RCC 7860 (cell line): ENCODE measurements around the gene LDLRAD4.
"Not testable (repeated sequence)": the region's sequence is repeated elsewhere in the genome, so short reads cannot be mapped to it uniquely, and the experiment has no call there.

Source experiments
- DNase-seq: peaks from one replicate; pipeline ENCODE4 v3.0.0-alpha.2; 2015; ENCODE audit warnings: low spot score
- FAIRE-seq: peaks from 2 replicates; lab custom pipeline; 2012; peaks lifted over from hg19 to GRCh38; lab: Jason Lieb, UNC

The LDLRAD4 gene

DNA sequence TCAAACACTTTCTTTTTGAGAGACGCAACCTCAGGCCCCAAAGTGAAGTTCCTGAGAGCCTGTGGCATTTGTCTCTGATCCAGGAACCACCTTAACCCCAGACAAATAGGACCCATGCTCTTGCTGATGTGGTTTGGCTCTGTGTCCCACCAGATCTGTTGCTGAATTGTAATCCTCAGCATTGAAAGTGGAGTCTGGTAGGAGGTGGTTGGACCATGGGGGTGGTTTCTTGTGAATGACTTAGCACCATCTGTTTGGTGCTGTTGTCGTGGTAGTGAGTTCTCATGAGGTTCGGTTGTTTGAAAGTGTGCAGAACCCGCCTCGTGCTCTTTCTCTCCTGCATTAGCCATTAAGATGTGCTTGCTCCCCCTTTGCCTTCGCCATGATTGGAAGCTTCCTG lies 255.2 kb downstream of the LDLRAD4 start:
- FAIRE-seq: no peak
- DNase-seq: no peak

DNA sequence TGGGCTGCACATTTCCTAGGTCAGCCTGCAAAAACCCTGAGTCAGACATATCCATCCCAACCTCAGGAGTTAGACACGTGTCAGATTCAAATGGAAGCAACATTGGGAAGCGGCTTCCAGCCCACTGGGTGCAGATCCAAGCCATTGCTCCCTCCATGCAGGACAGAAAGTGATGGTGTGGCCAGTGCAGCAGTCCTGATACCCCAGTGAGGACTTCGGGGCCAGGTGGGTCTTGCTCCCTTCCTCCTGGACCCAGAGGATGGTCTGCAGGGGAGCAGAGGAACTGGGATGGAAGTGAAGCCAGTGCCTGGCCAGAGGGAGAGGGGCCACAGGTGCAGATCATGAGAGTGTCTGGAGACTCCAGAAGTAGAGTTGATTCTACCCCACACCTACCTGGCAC lies 255.8 kb downstream of the LDLRAD4 start:
- DNase-seq (no peak), FAIRE-seq (no peak)

- DNase-seq (no peak), FAIRE-seq (no peak)
Observed at GRCh38 chr18:13474907-13475545, 256.5 kb downstream of the LDLRAD4 start.

- not testable (repeated sequence) for FAIRE-seq, DNase-seq
Observed at GRCh38 chr18:13476312-13476711, 257.8 kb downstream of the LDLRAD4 start.

DNA sequence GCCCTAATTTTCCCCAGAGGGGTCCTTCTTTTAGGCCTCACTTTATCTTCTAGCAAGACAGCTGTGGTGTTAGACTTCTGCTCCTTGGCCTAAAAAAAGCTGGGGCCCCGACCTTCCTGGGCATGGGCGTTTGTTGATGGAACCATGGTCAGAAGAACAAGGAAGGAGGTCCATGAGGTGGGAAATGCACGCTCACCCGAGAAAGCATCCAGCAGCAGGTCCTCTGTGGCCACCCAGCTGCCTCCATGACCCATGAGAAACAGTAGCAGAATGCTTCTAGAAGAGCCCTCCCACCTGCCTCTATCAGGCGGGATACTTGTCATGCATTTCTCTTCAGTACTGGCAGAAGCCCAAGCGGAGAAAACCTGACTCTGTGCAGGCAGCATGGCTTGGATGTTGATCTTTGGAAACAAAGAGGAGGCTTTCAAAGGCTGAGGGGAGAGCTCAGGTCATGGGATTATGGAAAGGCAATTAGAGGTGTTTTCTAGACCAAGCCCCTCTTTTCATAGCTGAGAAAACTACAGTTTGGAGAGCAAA lies 258.7 kb downstream of the LDLRAD4 start:
- FAIRE-seq (no peak), DNase-seq (no peak)

GRCh38 chr18:13480571-13481255 lies 262.2 kb downstream of the LDLRAD4 start:
- FAIRE-seq (no peak), DNase-seq (no peak)

GRCh38 chr18:13481331-13481730 lies 262.8 kb downstream of the LDLRAD4 start:
- FAIRE-seq: no peak
- DNase-seq: no peak

DNA sequence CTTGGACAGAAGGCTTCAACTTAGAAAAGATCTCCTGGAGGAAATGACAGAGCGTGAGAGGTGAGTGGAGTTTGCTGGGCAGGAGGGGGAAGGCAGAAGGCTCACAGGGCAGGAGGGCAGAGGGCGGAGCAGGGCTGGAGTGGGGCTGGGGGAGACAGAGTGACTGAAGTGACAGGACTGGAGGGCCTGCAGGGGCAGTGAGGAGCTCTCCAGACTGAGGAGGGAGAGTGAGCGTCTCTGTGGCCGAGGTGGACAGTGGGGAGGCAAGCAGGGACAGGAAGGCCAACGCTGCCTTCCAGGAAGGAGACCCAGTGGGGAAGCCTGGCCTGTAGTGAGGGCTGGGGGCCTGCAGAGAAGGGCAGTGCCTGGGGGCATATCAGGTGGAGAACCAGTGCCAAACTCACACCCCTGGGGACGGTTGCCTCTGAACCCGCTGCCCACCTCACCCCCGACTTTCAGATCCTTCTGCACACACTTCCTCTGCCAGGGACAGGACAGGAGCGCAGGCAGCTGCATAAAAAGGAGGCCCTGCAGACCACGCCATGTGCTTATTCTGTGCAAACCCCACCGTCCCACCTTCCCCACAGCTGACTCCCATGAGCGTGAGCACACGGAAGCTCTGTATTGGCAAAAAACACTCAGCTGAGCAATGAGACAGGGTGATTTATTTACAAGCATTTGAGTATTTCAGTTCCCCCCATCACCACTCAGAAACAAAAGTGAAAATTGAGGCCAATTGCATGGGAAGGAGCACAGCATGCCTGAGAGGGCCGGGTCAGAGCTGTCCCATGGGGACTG lies 263.5 kb downstream of the LDLRAD4 start:
- FAIRE-seq: no peak
- no peak for DNase-seq

- DNase-seq (no peak), FAIRE-seq (no peak)
Observed at GRCh38 chr18:13482618-13482945, 264.0 kb downstream of the LDLRAD4 start.

GRCh38 chr18:13483316-13484270 lies 265.0 kb downstream of the LDLRAD4 start:
- DNase-seq: no peak

DNA sequence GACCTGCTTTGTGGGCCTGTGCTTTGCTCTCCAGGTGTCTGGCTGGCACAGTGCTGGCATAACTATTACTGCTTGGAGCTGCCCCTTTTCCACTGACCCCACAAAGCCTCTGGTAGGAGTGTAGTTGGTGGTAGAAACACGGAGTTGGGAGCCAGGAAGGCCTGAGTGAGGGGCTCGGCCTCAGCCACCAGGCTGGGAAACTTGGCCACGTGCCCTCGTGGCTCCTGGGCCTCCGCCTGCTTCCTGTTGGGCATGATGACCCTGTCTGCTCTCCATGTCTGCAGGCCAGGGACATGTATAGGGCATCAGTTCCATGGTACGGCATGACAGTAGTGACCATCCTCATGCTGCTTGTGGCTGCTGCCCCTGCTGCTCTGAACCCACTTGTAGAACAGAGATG lies 266.6 kb downstream of the LDLRAD4 start:
- FAIRE-seq: no peak

More at GRCh38 chr18:13483316-13484270, 265.0 kb downstream of the LDLRAD4 start:
- no peak for FAIRE-seq

GRCh38 chr18:13485604-13486003 lies 267.0 kb downstream of the LDLRAD4 start:
- DNase-seq (no peak), FAIRE-seq (no peak)

More for the DNA sequence above, 266.6 kb downstream of the LDLRAD4 start:
- no peak for DNase-seq

DNA sequence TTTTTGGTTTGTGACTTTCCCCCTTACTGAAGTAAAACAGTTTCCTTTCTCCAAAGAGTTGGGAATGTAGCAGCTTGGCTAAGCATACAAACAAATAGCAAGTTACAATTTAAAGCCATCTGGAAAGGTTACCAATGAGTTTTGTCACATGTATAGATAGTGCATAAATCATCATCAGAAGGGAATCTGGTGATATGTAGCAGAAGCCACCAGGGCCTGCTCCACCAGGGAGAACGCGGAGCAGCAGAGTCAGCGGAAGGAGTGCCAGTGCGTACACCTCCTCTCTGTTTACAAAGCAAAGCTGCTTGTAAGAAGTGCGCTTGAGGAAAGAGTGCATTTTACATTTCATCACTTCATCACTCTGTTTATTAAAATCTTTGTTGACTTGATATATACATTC lies 267.7 kb downstream of the LDLRAD4 start:
- no peak for FAIRE-seq

DNA sequence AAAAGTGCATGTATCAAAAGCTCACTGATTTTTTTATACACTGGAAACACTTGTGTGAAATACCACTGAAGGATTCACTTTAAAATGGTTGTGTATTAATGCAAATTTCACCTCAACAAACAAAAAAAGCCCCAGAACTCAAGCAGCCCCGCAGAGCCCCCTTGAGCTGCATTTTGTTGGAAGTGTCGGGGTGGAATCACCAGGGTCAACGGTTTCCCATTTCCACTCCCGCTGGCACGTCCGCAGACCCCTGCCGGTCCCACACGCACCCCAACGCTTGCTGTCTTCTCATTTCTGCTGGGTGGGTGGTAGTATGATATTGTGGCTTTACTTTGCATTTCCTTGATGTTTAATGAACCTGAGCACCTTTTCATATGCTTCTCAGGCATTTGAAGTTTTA lies 268.1 kb downstream of the LDLRAD4 start:
- FAIRE-seq (no peak), DNase-seq (no peak)

More for the DNA sequence above, 267.7 kb downstream of the LDLRAD4 start:
- DNase-seq: no peak

GRCh38 chr18:13487237-13487636 lies 268.7 kb downstream of the LDLRAD4 start:
- no peak for DNase-seq

GRCh38 chr18:13488281-13488929 lies 269.8 kb downstream of the LDLRAD4 start:
- FAIRE-seq (no peak), DNase-seq (no peak)

More at GRCh38 chr18:13487237-13487636, 268.7 kb downstream of the LDLRAD4 start:
- FAIRE-seq: no peak

GRCh38 chr18:13489303-13489702 lies 270.7 kb downstream of the LDLRAD4 start:
- not testable (repeated sequence) for FAIRE-seq, DNase-seq

DNA sequence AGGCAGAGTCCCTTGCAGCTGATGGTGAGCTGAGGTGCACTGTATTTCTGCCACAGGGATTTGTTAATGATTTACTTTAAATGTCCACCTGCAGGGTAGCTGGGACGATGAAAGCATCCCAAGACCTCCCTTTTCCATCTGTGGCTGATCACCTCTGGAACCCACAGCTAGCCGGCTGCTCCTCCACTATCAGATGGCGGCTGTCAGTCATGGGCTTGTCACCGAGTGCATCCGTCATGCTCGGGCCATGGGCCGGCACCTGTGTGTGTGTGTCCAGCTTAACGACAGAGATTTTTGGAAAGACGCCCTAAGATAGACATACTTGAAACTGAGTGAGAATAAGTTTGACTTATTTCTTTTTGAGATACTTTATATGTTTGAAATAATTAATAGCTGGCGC lies 272.6 kb downstream of the LDLRAD4 start:
- FAIRE-seq (no peak), DNase-seq (no peak)

- DNase-seq (no peak), FAIRE-seq (no peak)
Observed at GRCh38 chr18:13492314-13492713, 273.8 kb downstream of the LDLRAD4 start.

- no peak for DNase-seq
- FAIRE-seq: no peak
Observed at GRCh38 chr18:13493079-13493478, 274.5 kb downstream of the LDLRAD4 start.
